ENCODE data around the gene DYDC1.
"Not testable (repeated sequence)": the region's sequence is repeated elsewhere in the genome, so short reads cannot be mapped to it uniquely, and the experiment has no call there.

The DYDC1 gene

GRCh38 chr10:80373502-80373901 is 16.9 kb upstream of the DYDC1 start:
- in situ Hi-C loops (cut with MboI; ENCODE audit: low sequenced_read_pairs, unreplicated experiment), result no loop called here
- DNase-seq (ENCODE audit: low spot score), result no peak
- no peak for TF ChIP-seq CTCF (IDR thresholded peaks at IDR 0.05; ENCODE audit: borderline replicate concordance, control extremely low read depth, extremely low read depth, insufficient read depth, missing control alignments)

GRCh38 chr10:80372675-80373074 is 16.1 kb upstream of the DYDC1 start:
- no peak for TF ChIP-seq CTCF (IDR thresholded peaks at IDR 0.05; ENCODE audit: borderline replicate concordance, control extremely low read depth, extremely low read depth, insufficient read depth, missing control alignments)
- no peak for DNase-seq (ENCODE audit: low spot score)
- in situ Hi-C loops (cut with MboI; ENCODE audit: low sequenced_read_pairs, unreplicated experiment), result no loop called here

- TF ChIP-seq CTCF (IDR thresholded peaks at IDR 0.05; ENCODE audit: borderline replicate concordance, control extremely low read depth, extremely low read depth, insufficient read depth, missing control alignments), result no peak
- in situ Hi-C loops (cut with MboI; ENCODE audit: low sequenced_read_pairs, unreplicated experiment), result no loop called here
- no peak for DNase-seq (ENCODE audit: low spot score)
Observed at GRCh38 chr10:80371467-80371866, 14.9 kb upstream of the DYDC1 start.

- in situ Hi-C loops (cut with MboI; ENCODE audit: low sequenced_read_pairs, unreplicated experiment), result no loop called here
- DNase-seq (ENCODE audit: low spot score), result no peak
- no peak for TF ChIP-seq CTCF (IDR thresholded peaks at IDR 0.05; ENCODE audit: borderline replicate concordance, control extremely low read depth, extremely low read depth, insufficient read depth, missing control alignments)
Observed at GRCh38 chr10:80365510-80365909, 9.0 kb upstream of the DYDC1 start.

- in situ Hi-C loops (cut with MboI; ENCODE audit: low sequenced_read_pairs, unreplicated experiment), result no loop called here
- DNase-seq (ENCODE audit: low spot score), result no peak
- TF ChIP-seq CTCF (IDR thresholded peaks at IDR 0.05; ENCODE audit: borderline replicate concordance, control extremely low read depth, extremely low read depth, insufficient read depth, missing control alignments), result no peak
Observed at GRCh38 chr10:80359644-80360043, 3.1 kb upstream of the DYDC1 start.

GRCh38 chr10:80358925-80359324 is 2.4 kb upstream of the DYDC1 start:
- DNase-seq (ENCODE audit: low spot score); in situ Hi-C loops (cut with MboI; ENCODE audit: low sequenced_read_pairs, unreplicated experiment): not testable (repeated sequence)

- in situ Hi-C loops (cut with MboI; ENCODE audit: low sequenced_read_pairs, unreplicated experiment), result no loop called here
- no peak for TF ChIP-seq CTCF (IDR thresholded peaks at IDR 0.05; ENCODE audit: borderline replicate concordance, control extremely low read depth, extremely low read depth, insufficient read depth, missing control alignments)
- DNase-seq (ENCODE audit: low spot score), result no peak
Observed at GRCh38 chr10:80357851-80358125, 1.2 kb upstream of the DYDC1 start.
